ENCODE data around the gene GPR27. TPM values are rescaled to one million over a fixed set of nuclear protein-coding genes. Genes with fewer than 3 reads are reported as not detected.

The GPR27 gene
- total and polyA plus RNA-seq, 2 donors, result 0.05 to 1.7 TPM

Other genes with a start within 250 kb of the GPR27 start
- gene FOXP1, start 170.1 kb upstream of the GPR27 start, total RNA-seq, result 42.3 TPM
- gene FOXP1, start 170.1 kb upstream of the GPR27 start, polyA plus RNA-seq, result 26.1 TPM
- gene EIF4E3, start 28.5 kb upstream of the GPR27 start, total RNA-seq, result 1.5 TPM
- gene EIF4E3, start 28.5 kb upstream of the GPR27 start, polyA plus RNA-seq, result 13.7 TPM
- 0.14 TPM for gene PROK2, start 31.3 kb downstream of the GPR27 start, total RNA-seq
- gene PROK2, start 31.3 kb downstream of the GPR27 start, polyA plus RNA-seq, result 0.57 TPM

All from thymus (tissue), 2 donors.